Suprapubic skin (tissue), 3 donors: ENCODE data around the gene RASA3.

Experiments used
- POLR2A ChIP-seq, 2 donors: fragments of 450-650 bp; IDR thresholded peaks; one replicate each; pipeline ENCODE4 v1.6.1; 2017; ENCODE audit warnings: antibody characterized with exemption in 2 of 2, mild to moderate bottlenecking in 2 of 2, moderate library complexity in 2 of 2
- TF ChIP-seq, protein P1 (sequence below), 2 donors: fragments of 200-600 bp in 1 of 2; fragments of 450-650 bp in 1 of 2; sonication (generic) in 1 of 2; IDR thresholded peaks; one replicate each; pipeline ENCODE4 v1.5.1; 2016 to 2019; ENCODE audit warnings: antibody characterized with exemption in 2 of 2, mild to moderate bottlenecking in 1 of 2, moderate library complexity in 1 of 2

DNA sequence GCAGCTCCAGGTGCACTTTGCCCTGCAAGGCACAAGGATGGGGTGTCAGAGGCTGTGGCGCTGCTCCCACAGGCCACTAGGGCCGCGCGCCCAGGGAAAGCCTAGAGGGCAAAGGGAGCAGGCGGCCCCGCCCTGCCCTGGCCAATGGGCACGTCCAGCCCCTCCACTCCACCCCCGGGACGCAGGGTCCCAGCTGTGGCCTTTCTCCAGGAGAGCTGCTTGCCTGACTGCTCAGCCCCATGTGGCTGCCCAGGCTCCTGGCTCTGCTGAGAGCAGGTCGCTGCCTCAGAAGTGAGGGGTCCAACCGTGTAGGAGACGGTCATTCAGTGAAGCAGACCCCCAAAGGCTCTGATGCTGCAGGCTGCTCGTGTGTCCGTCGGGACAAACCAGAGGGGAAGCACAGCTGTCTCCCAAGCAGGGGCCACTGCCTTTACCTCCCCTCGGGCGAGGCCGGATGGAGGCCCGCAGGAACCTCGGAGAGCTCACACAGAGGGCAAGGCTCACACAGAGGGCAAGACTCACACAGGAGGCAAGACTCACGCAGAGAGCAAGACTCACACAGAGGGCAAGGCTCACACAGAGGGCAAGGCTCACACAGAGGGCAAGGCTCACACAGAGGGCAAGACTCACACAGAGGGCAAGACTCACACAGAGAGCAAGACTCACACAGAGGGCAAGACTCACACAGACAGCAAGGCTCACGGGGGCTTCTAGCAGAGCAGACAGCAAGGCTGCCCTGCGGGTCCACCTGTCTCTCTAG is 102.4 kb downstream of the RASA3 start:
- TF ChIP-seq, protein P1, sequence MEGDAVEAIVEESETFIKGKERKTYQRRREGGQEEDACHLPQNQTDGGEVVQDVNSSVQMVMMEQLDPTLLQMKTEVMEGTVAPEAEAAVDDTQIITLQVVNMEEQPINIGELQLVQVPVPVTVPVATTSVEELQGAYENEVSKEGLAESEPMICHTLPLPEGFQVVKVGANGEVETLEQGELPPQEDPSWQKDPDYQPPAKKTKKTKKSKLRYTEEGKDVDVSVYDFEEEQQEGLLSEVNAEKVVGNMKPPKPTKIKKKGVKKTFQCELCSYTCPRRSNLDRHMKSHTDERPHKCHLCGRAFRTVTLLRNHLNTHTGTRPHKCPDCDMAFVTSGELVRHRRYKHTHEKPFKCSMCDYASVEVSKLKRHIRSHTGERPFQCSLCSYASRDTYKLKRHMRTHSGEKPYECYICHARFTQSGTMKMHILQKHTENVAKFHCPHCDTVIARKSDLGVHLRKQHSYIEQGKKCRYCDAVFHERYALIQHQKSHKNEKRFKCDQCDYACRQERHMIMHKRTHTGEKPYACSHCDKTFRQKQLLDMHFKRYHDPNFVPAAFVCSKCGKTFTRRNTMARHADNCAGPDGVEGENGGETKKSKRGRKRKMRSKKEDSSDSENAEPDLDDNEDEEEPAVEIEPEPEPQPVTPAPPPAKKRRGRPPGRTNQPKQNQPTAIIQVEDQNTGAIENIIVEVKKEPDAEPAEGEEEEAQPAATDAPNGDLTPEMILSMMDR (IDR thresholded peaks at IDR 0.05), result no peak
- no peak for TF ChIP-seq POLR2A (IDR thresholded peaks at IDR 0.05)
